ENCODE data around the gene SLC9A5. TPM values are rescaled to one million over a fixed set of nuclear protein-coding genes. Genes with fewer than 3 reads are reported as not detected.

The SLC9A5 gene
- total and polyA plus RNA-seq, 9 of the 15 experiments (the other 6 are each of a cell fraction or from before 2014, with no cell fraction given) = 0.06 to 3.1 (median 1.2) TPM

- no peaks in the 10 kb centered on the region for H3K9me3 ChIP-seq (replicated peaks; ENCODE audit: control insufficient read depth, insufficient read depth, low read depth, low read length)
- no peak overlapping the region for H2AFZ ChIP-seq (ENCODE audit: low read depth, low read length)
- 12% methylated on average over 7 of the region's 7 CpGs for WGBS (ENCODE audit: insufficient coverage, low coverage, missing lambda C conversion rate)
- in situ Hi-C loops (cut with MboI) (no loop called here), intact Hi-C loops (cut with micrococcal nuclease) (no loop called here)
- H3K4me1 ChIP-seq (replicated peaks in 1 of 2; ENCODE audit: control insufficient read depth in 2 of 2, insufficient read depth in 2 of 2, low read length in 2 of 2) = peaks cover 0 to 4% of the 10 kb centered on the region in 2 experiments; a peak in 1 of 5 replicates
- H3K27ac ChIP-seq (ENCODE audit: extremely low read depth, low read depth, low read length) = no peak overlapping the region
- no peaks in the 10 kb centered on the region for H3K36me3 ChIP-seq (ENCODE audit: control insufficient read depth, insufficient read depth, low read length)
- TF ChIP-seq BMI1 (IDR thresholded peaks at IDR 0.05; ENCODE audit: low read length) (no peak), RREB1 (CRISPR knock-in tag; IDR thresholded peaks at IDR 0.05) (no peak), ZNF668 (CRISPR knock-in tag; IDR thresholded peaks at IDR 0.05) (no peak), POLR2A (conservative IDR thresholded peaks at IDR 0.05) (no peak), ZNF146 (CRISPR knock-in tag; IDR thresholded peaks at IDR 0.05; ENCODE audit: unreplicated experiment) (no peak), HNRNPK (IDR thresholded peaks at IDR 0.05; ENCODE audit: low read depth, low read length, poor library complexity, severe bottlenecking) (no peak), CAMTA2 (CRISPR knock-in tag; conservative IDR thresholded peaks at IDR 0.05) (no peak), NEUROD1 (IDR thresholded peaks at IDR 0.05; ENCODE audit: borderline replicate concordance, low read depth, low read length, partially characterized antibody) (no peak), MLLT1 (IDR thresholded peaks at IDR 0.05) (no peak), BCOR (IDR thresholded peaks at IDR 0.05) (no peak)
- no peak overlapping the region for H3K4me3 ChIP-seq
- no peaks in the 10 kb centered on the region for H4K20me1 ChIP-seq (replicated peaks; ENCODE audit: control insufficient read depth, insufficient read depth, low read length)
- FAIRE-seq (no peak), ATAC-seq (no peak), DNase-seq (ENCODE audit: extremely low read depth in 1 of 4, low spot score in 3 of 4) (no peak)
- H3K4me2 ChIP-seq (ENCODE audit: insufficient read depth, low read length) = no peak overlapping the region
- POLR2A ChIA-PET = interaction anchor here (2.2 kb wide), 1 partner anchor 11 kb away, joined by 10 read pairs; no protein-coding TSS in a partner anchor
- H3K9ac ChIP-seq (ENCODE audit: insufficient read depth in 1 of 2, low read depth in 2 of 2, low read length in 2 of 2) = no peak overlapping the region
- CTCF ChIA-PET (ENCODE audit: low intra/inter-chr PET ratio) = no interaction called here
- peaks cover 19 to 37% of the 10 kb centered on the region in 2 experiments for H3K27me3 ChIP-seq (ENCODE audit: control insufficient read depth in 2 of 2, insufficient read depth in 2 of 2, low read length in 2 of 2)
- BruUV-seq (replicated peaks) = no TSS peak
- H3K9me1 ChIP-seq (ENCODE audit: control insufficient read depth, insufficient read depth, low read length) = peaks cover 4% of the 10 kb centered on the region
- H3K79me2 ChIP-seq (ENCODE audit: control insufficient read depth, insufficient read depth, low read length) = no peaks in the 10 kb centered on the region
These were observed 46.2 kb downstream of the SLC9A5 start for GRCh38 chr16:67294938-67295361.

Data from K562 (cell line).